GM21526 (cell line): ENCODE data around the gene DOCK1.
"Not testable (repeated sequence)": the region's sequence is repeated elsewhere in the genome, so short reads cannot be mapped to it uniquely, and the experiment has no call there.

Experiments
- ATAC-seq: cut with Tn5 transposase; IDR thresholded peaks from one replicate; pipeline ENCODE4 v1.9.1; 2021; ENCODE audit warnings: moderate library complexity; ENCODE audit not compliant: unreplicated experiment, low FRiP score

Gene DOCK1

DNA sequence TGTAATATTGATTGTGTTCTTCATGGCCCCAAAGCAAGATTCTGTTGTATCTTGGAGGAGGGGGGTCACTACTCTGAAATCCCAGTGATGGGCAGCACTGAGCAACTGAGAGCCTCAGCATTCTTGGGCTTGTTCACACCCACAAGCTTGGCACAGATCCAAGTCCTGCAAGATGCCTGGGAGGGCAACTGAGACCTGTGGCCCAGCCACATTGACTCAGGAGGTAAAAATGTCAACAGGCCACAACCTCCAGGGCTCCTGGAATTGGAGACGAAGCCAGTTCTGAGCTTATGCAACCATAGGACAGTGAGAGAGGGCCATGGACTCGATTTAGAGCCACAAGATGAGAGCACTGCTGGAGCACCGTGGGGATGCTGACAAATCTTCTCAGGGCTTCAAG, 3.1 kb upstream of the DOCK1 start:
- ATAC-seq, result no peak

DNA sequence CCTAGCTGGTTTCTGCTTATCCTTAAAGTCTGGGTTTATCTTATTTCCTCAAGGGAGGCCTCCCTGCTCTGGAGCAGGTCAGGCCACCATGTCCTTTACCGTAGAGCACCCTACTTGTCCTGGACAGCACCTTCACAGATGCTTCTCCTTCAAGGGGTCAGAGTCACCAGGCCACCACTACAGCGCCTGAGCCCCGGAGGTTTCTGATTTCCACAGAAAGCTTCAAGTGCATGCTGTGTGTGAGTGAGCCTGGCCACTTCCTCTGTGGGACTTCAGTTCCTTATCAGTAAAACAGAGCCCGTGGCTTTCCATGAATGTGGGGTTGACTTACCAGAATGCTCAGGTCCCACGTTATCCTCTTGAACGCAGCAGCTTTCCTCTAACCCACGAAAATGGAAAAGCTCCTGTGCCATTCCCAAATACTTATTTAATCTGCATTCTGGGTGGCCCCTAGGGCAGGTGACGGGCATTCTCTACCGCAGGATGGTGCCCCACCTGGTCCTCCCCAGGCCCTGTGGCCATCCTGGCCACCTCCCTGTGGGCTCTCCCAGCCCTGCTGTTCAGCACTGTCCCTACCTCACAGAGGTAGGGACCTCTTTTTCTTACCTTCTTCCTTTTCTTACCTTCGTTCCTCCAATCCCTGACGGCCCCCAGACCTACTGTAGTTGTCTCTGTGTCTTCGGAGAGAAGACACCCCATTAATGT, 1.4 kb upstream of the DOCK1 start:
- ATAC-seq, result no peak

DNA sequence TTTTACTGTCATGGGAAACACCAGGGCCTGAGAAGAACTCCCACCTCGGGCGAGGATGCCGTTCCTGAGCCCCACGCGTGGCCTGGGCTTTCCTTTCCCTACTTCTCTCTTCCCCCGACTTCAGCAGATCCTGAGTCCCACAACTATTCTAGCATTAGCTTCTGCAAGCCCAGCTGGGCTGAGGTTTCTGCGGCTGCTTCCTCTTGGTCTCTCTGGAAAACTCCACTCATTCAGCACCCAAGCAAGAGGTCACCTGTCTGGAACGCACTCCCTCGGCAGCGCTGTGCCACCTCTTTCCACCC, 761 bp upstream of the DOCK1 start:
- ATAC-seq, result no peak

DNA sequence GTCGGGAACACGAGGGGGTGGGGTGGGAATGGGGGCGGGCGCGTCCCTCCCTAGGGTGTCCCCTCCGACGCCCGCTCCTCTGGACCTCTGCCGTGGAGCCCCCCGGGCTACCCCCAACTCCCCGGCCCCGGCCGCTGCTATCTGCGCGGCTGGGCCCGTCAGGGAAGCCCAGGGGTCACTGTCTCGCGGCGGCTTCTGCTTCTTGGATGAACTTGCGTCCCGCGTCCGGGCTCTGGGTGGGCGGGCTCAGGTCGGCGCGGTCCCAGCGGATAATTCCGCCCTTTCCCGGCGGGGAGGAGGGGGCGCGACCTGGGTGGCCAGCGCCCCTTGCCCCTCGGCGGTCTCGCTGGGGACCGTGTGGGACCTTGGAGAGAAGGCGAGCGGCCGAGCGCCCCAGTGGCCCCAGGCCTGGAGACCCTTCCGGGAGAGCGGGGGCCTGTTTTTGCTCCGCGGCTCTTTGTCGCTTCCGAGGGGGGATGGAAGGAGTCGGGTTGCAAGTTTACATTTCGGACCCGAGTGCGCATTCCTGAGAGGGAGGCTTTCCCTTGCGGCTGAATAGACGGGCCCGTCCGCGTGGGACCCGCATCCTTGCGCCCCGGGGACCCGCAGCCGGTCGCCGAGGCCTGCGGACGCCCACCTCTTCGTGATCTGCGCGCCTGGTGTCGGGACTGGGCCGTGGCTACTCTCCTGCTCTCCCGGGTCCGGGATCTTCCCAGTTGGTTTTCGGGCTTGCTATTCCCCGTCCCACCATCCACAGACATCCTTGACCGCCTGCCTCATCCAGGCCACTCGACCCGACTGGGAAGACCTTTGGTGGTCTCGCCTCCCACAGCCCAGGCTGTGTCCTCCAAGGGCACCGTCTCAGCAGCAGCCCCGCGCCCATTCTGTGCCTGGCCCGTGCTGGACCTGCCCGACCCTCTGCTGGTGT, 812 bp downstream of the DOCK1 start:
- no peak for ATAC-seq

DNA sequence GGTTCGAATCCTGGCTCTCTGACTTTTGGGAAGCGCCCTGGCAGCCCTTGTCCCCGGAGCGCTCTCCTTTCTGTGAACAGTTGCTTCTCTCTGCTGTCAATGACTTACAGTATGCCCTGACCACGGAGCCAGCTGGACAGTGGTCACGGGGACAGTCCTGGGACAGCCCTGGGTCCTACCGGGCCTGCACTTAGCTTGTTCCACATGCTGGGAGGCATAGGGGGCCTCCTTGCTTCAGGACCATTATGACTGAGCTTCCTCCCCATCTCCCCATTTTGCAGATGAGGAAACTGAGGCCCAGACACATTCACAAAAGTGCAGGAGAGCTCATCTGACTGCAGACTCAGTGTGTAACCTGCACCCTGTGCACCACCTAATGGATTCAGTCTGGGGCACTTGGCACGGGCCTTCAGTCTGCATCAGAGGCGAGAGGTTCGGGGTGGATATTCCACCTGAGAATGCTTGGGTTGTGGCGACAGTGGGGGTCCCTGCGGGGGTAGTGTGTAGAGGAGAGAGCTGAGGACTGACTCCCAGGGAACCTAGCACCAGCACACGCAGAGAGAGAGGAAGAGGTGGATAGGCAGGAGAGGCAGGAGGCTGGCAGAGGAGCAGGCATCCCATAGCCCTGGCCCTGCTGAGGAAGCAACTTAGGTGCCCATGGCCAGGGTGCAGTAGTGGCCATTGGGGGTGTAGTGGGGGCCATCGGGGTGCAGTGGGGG, 1.6 kb downstream of the DOCK1 start:
- ATAC-seq, result no peak

DNA sequence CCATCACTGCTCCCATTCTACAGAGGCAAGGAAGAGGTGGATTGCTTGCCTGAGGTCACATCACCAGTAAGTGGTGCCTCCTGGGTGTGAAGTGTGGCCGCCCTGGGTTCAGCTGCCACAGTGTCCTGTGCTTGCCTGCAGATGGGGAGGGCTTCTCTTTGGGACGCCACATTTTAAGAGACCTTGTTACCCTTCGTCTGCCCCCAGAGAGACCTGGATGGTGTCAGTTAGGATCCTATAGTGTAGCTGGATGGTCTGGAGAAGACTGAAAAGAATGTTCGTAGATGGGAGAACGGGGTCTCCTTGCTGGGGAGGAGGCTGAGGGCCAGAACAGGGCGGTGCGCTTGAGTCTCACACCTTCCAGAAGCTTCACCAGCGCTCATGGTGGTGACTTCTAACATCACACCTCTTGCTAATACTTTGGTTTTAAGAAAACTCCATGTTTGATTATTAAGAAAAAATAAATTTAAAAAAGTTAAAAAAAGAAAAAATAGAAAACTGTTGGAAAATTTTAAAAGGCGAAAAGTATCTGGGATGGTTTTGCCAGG, 2.3 kb downstream of the DOCK1 start:
- no peak for ATAC-seq

DNA sequence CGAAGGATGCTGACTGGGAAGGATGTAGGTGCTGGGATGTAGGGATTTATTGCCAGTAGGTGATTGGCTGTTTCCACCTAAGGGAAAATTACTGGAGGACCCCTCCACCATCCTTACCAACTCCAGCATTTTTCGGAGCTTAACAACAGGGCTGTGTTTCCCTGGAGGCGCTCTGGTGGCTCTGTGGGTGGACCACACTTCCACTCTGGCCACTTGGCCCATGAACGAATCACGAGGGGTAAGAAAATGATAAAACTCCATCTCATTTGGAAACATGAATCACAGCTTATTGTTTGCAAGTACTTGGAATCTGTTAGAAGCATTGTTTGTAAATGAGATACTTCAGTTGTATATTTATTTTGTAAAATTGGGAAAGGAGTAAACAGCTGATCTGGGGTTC, 3.0 kb downstream of the DOCK1 start:
- ATAC-seq, result no peak

DNA sequence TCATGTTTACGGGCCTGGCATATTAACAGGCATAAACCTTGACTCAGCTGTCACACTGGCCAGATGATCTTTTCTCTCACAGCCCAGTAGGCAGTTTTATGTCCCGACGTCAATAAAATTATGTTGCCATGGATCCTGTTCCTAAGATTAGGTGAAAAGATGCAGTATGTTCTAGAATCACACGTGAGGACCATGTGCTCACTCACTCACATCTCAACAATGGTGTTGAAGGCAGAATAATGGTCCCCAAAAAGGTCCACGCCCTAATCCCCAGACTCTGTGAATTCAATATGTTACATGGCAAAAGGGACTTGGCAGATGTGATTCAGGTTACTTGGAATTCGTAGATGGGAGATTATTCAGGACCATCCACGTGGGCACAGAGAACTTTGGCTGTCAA, 3.5 kb downstream of the DOCK1 start:
- no peak for ATAC-seq

DNA sequence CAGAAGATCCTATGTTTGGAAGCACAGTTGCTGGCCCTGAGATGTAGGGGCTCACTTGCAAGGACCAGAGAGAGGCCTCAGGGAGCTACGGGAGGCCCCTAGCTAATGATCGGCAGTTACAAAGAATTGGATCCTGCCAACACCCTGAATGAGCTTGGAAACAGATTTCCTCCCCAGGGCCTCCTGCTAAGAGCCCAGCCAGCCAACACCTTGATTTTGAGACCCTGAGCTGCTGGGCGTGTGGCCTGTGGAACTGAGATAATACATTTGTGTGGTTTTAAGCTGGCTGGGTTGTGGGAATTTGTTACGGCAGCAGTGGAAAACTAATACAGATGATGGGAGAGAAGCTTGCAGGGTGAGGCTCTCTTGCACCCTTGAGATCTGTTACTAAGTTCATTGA, 3.9 kb downstream of the DOCK1 start:
- no peak for ATAC-seq

DNA sequence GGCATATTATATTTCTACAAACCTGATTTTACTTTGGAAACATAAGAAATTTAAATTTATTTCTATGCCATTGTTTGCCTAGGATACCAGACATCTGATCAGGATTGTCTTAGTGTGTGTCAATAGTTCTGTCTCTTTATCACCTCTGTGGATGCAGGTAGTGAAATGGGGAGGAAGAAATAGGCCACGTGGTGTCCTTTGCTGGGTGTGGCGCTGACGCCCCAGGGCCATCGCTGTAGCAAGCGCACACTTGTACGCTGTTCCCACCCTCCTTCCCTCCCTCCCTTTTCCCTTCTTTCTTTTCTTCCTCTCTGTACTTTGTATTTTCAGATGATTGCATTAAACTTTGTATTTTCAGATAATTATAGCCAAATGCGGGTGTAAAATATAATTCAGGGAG, 5.0 kb downstream of the DOCK1 start:
- ATAC-seq, result no peak

DNA sequence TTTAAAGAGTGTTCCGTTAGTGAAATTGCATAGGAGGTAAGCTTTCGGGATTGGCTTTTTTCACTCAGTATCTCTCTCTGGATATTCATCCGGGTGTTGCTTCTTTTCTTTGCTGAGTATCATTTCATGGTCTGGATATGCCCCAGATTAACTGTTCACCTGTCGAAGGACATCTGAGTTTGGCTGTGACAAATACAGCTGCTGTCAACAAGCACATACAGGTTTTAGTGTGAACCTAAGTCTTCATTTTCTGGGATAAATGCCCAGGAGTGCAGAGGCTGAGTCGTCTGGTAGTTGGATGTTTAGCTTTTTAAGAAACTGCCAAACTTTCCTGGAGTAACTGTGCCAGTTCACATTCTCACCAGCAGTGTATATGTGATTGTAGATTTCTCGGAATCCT, 5.6 kb downstream of the DOCK1 start:
- no peak for ATAC-seq

DNA sequence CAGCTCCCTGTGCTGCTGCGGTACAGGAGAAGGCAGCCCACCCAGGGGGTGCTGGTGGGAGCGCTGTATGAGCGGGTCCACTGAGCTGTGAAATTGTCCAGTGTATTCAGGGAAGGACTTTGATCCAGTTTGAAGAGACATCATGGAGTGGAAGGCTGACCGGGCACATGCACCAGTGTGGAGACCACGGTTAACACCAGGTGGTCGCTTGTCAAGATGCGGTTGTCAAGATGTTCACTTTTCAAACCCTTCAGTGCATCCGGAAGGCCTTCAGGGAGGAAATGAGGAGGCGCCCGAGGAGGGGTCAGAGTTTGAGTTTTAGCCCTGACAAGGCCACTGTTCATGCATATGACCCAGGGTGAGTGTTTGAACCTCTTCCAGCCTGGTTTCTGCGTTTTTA, 6.1 kb downstream of the DOCK1 start:
- ATAC-seq, result no peak

DNA sequence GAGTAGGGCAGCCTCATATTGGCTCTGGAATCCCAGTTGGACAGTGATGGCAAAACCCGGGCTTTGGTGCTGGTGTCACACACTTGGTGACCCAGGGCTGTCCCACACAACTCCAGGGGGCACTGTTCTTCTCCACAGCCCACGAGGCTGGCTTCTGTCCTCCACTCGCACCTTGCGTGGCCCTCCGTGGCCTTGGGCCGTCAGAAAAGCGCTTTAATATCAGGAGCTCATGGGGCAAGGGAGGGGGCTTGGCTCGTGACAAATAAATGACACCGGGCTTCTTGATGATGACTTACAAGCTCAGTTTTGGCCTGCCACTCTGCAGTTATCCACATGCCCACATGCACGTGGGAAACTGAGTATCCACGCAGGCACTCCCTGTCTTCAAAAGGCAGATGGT, 8.1 kb downstream of the DOCK1 start:
- ATAC-seq, result no peak

DNA sequence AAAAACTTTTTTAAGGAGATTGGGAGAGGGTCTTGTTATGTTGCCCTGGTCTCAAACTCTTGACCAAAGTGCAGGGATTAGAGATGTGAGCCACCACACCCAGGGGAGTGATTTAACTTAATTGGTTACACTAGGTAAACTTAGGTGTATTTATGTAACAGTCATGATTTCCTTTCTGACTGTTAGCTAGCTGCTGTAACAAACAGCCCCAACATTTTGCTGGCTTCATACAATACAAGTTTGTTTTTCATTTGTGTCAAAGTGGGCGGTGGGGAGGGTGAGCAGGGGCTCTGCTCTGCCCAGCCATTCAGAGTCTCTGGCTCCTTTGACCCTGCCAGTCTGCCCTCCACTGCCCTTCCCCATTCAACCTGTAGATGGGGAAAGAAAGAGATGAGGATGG, 9.3 kb downstream of the DOCK1 start:
- no peak for ATAC-seq

DNA sequence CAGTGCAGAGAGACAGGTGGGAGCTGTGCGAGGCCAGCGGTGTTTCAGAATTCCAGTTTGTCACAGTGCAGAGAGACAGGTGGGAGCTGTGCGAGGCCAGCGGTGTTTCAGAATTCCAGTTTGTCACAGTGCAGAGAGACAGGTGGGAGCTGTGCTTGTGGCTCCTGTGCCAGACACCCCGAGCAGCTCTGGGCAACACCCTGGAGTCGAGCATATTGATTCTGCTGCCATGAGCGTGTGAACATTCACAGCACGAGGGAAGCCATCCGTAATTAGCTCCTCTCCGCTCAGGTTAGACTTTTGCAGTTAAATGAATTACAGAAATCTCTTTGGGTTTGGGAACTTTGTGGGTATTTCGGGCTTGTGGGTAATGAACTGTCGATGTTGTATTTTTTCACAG, 11.7 kb downstream of the DOCK1 start:
- not testable (repeated sequence) for ATAC-seq

DNA sequence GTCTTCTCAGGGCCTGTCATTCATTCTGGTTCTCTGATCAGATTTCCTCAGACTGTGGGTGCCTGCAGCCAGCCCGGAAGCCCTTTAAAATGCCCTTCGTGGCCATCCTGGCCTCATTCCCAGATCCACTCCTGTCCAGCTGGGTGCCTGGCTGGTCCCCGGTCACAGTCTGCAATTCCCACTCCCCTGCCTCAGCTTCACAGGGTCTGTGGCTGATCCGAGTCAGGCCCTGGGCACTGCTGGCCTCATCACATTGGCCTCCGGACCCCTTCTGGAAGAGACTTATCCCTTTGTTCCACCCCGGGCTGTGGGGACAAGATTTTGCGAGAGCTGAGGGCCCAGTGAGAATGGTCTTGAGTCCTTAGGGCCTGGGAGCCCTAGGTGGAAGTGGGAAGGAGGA, 12.1 kb downstream of the DOCK1 start:
- ATAC-seq, result no peak

DNA sequence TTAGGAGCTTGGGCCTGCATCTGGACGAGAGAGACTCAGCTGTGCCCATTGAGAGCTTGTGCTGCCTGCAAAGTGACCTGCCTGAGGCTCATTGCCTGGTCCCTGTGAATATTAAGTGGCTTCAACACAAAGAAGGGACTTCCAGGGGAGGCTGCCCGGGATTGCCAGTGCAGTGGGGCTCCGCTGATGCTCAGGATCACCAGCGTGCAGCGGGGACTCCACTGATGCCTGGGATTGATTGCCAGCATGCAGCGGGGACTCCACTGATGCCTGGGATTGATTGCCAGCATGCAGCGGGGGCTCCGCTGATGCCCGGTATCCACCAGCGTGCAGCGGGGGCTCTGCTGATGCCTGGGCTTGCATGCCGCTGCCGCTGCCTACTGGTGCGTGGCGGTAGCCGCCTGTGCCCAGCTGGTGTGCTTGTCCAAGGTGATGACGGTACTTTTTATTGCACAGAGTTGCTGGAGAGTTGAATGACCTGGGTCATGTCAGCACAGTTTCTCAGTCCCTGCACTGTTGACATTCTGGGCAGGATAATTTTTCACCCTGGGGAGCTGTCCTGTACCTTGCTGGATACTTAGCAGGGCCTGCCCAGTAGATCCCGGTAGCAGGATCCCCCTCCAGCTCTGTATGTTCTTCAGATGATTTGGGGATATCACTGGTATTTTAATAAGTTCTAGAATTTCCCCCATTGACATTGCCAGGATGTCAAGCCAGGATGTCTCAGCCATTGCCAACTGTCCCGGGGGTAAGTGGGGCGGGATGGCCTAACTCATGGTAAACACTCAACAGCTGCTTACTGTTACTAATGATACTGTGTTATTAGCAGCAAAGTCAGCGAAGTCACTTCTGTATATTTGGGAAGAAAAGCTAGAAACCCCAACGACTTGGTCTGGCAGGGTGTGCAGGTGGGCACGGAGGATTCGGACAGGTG, 13.0 kb downstream of the DOCK1 start:
- no peak for ATAC-seq

DNA sequence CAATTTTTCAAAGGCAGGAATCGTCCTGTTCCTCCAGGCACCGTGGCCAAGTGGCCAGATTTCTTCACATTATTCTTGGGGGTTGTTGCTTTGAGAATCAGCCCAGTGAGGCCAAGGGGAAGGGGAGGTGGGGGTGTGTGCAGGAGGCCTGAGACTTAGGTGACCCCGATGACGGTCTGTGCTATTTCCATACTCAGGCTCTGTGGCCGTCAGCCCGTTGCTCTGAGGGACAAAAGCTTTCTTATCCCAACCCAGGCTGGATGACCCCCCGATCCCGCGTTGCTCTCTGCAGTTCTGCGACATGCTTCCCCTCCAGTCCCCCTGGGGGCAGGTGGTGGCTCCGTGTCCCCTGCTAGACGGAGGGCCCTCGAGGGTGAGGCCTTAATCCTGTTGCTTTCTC, 14.2 kb downstream of the DOCK1 start:
- ATAC-seq, result no peak

DNA sequence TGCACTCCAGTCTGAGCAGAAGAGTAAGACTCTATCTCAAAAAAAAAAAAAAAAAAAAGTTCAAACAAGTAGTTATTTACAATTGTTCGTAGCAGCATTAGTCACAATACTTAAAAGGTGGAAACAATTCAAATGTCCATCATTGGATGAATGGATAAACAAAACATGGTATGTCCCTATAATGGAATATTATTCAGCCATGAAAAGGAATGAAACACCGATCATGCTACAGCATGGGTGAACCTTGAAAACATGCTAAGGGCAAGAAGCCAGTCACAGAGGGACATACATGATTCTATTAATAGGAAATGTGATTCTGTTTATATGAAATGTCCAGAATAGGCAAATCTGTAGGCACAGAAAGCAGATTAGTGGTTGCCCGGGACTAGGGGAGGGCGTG, 15.9 kb downstream of the DOCK1 start:
- no peak for ATAC-seq

DNA sequence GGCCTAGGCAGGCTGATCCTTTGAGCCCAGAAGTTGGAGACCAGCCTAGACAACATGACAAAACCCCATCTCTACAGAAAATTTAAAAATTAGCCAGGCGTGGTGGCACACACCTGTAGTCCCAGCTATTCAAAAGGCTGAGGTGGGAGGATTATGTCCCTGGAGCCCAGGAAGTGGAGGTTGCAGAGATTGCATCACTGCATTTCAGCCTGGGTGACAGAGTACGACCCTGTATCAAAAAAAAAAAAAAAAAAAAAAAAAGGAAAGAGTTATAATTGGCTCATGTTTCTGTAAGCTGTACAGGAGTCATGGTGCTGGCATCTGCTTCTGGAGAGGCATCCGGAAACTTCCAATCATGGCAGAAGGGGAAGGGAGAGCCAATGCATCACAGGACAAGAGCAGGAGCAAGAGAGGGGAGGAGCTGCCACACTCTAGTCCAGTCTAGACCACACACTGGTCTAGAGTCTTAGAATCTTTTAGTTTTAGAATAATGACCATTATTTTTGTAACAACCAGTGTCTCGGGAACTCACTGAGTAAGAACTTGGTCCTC, 16.8 kb downstream of the DOCK1 start:
- ATAC-seq, result no peak
